HepG2 (cell line): Measurements from ENCODE around the gene CTCF. TPM values are rescaled to one million over a fixed set of nuclear protein-coding genes. Genes with fewer than 3 reads are reported as not detected.

Experiments
- ATRX ChIP-seq: sonication (generic); formaldehyde crosslinking; IDR thresholded peaks from 2 replicates; pipeline ENCODE4 v1.4.0; 2020; ENCODE audit warnings: missing genetic modification reagents, borderline replicate concordance
- CBFB ChIP-seq: sonication (generic); formaldehyde crosslinking; IDR thresholded peaks from 2 replicates; pipeline ENCODE4 v1.4.0; 2020; ENCODE audit warnings: missing genetic modification reagents
- ETV6 ChIP-seq: sonication (generic); formaldehyde crosslinking; conservative IDR thresholded peaks from 2 replicates; pipeline ENCODE4 v1.4.0; 2020; ENCODE audit warnings: missing genetic modification reagents
- MZF1 ChIP-seq: sonication (generic); formaldehyde crosslinking; IDR thresholded peaks from 2 replicates; pipeline ENCODE4 v1.8.1; 2023; ENCODE audit warnings: mild to moderate bottlenecking, missing genetic modification reagents, borderline replicate concordance
- NFAT5 ChIP-seq: sonication (generic); formaldehyde crosslinking; IDR thresholded peaks from 2 replicates; pipeline ENCODE4 v1.4.0; 2020; ENCODE audit warnings: missing genetic modification reagents
- PPARG ChIP-seq: conservative IDR thresholded peaks from 2 replicates; pipeline ENCODE4 v1.6.1; 2016; ENCODE audit warnings: missing biosample characterization, missing genetic modification reagents
- SNRNP70 ChIP-seq: fragments of 200-400 bp; formaldehyde crosslinking; IDR thresholded peaks from 2 replicates; pipeline ENCODE4 v1.6.1; 2017; ENCODE audit warnings: mild to moderate bottlenecking, low read depth, low read length, moderate library complexity
- SOX5 ChIP-seq: IDR thresholded peaks from 2 replicates; pipeline ENCODE4 v1.6.1; 2016; ENCODE audit warnings: borderline replicate concordance
- SP4 ChIP-seq: sonication (generic); formaldehyde crosslinking; IDR thresholded peaks from 2 replicates; pipeline ENCODE4 v1.8.1; 2023; ENCODE audit warnings: mild to moderate bottlenecking, missing genetic modification reagents
- ZBTB49 ChIP-seq: sonication (generic); formaldehyde crosslinking; IDR thresholded peaks from 2 replicates; pipeline ENCODE4 v1.4.0; 2020; ENCODE audit warnings: missing genetic modification reagents, borderline replicate concordance
- ZNF280D ChIP-seq: sonication (generic); formaldehyde crosslinking; IDR thresholded peaks from 2 replicates; pipeline ENCODE4 v1.5.1; 2020; ENCODE audit warnings: mild to moderate bottlenecking, missing genetic modification reagents
- ZNF30 ChIP-seq: sonication (generic); formaldehyde crosslinking; IDR thresholded peaks from 2 replicates; pipeline ENCODE4 v1.5.0; 2020; ENCODE audit warnings: mild to moderate bottlenecking, missing genetic modification reagents
- ZNF556 ChIP-seq: sonication (generic); formaldehyde crosslinking; IDR thresholded peaks from 2 replicates; pipeline ENCODE4 v1.4.0; 2020; ENCODE audit warnings: mild to moderate bottlenecking, missing genetic modification reagents, borderline replicate concordance
- ZSCAN25 ChIP-seq: sonication (generic); formaldehyde crosslinking; IDR thresholded peaks from 2 replicates; pipeline ENCODE4 v1.8.0; 2022; ENCODE audit warnings: mild to moderate bottlenecking, missing genetic modification reagents
- ZUFSP ChIP-seq: sonication (generic); formaldehyde crosslinking; IDR thresholded peaks from 2 replicates; pipeline ENCODE4 v1.9.0; 2021; ENCODE audit warnings: missing genetic modification reagents, mild to moderate bottlenecking, borderline replicate concordance
- polyA plus RNA-seq, 8 experiments: library from polyadenylated mRNA; depleted of rRNA in 3 of 8; stranded (reverse) in 7 of 8; unstranded in 1 of 8; fragments of >200 nt; fragmentation: Illumina TruSeq in 4 of 8; extraction: Trizol in 4 of 8; gene quantifications; 2 replicates each; pipeline versions ENCODE4 v1.2.1 to v1.2.3, GENCODE V29; 2011 to 2016; ENCODE audit warnings: low read depth in 4 of 8, missing spikeins in 1 of 8, mixed read lengths in 1 of 8; ENCODE audit not compliant: insufficient read depth in 1 of 8
- total RNA-seq, 5 experiments: library from RNA; depleted of rRNA; stranded (reverse); fragments of >200 nt; fragmentation: Illumina TruSeq; extraction: Trizol; gene quantifications; 2 replicates each; pipeline ENCODE4 v1.2.3, GENCODE V29; 2016; ENCODE audit warnings: low read depth in 1 of 5

The CTCF gene
- total and polyA plus RNA-seq, 2 of the 13 experiments (the other 11 are each of a cell fraction or from before 2014, with no cell fraction given): 19.5 to 37.5 TPM

GRCh38 chr16:67562918-67563707 is 787 bp downstream of the CTCF start (continued):
- TF ChIP-seq MZF1 (CRISPR knock-in tag) (no peak), ZUFSP (no peak), SP4 (peak; percentile 35; the same call in 1 of the 2 replicates), ZSCAN25 (CRISPR knock-in tag) (peak; percentile 56), SOX5 (CRISPR knock-in tag) (no peak), ZBTB49 (no peak), PPARG (CRISPR knock-in tag) (no peak), ZNF30 (CRISPR knock-in tag) (0 out of 2 replicates have a peak, but pooled peaks have one; percentile 65), ETV6 (CRISPR knock-in tag) (peak; percentile 36; the same call in 1 of the 2 replicates), CBFB (0 out of 2 replicates have a peak, but pooled peaks have one; percentile 11), ZNF556 (CRISPR knock-in tag) (peak; percentile 40; the same call in 1 of the 2 replicates), ZNF280D (CRISPR knock-in tag) (no peak), ATRX (CRISPR knock-in tag) (no peak), NFAT5 (CRISPR knock-in tag) (peak; percentile 78), SNRNP70 (no peak)
